ENCODE results near the gene ZXDB. TPM values are rescaled to one million over a fixed set of nuclear protein-coding genes. Genes with fewer than 3 reads are reported as not detected.
"Not testable (repeated sequence)": the region's sequence is repeated elsewhere in the genome, so short reads cannot be mapped to it uniquely, and the experiment has no call there.

Gene ZXDB
- 5.1 and 5.7 TPM in 2 replicates for total RNA-seq

- intact Hi-C loops (cut with micrococcal nuclease), result loop anchor here (2.0 to 5.0 kb wide), 3 partner anchors 321 to 779 kb away; partner anchors contain the start of genes SPIN3 and ZXDA
Observed at GRCh38 chrX:57591284-57592159, at the start of gene ZXDB. Gene ZXDB, plus strand, starts transcription at chrX:57592011. Its CDS starts 38 bp downstream, at chrX:57592049.

DNA sequence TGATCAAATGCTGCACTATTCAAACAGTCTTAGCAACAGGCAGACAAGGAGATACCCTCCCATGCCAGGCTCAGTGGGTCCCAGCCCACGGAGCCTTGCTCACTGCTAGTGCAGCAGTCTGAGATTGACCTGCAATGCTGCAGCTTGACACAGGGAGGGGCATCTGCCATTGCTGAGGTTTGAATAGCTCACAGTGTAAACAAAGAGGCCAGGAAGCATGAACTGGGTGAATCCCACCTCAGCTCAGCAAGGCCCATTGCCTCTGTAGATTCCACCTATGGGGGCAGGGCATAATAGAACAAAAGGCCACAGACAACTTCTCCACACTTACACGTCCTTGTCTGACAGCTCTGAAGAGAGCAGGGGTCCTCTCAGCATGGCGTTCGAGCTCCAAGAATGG is 26.6 kb upstream of the ZXDB start:
- intact Hi-C loops (cut with micrococcal nuclease), result no loop called here

- intact Hi-C loops (cut with micrococcal nuclease), result loop anchor here (10.0 kb wide), 1 partner anchor 451 kb away; no protein-coding TSS in a partner anchor
Observed at GRCh38 chrX:57573754-57574153, 18.1 kb upstream of the ZXDB start.

- intact Hi-C loops (cut with micrococcal nuclease), result not testable (repeated sequence)
Observed at GRCh38 chrX:57582948-57583347, 8.9 kb upstream of the ZXDB start.

DNA sequence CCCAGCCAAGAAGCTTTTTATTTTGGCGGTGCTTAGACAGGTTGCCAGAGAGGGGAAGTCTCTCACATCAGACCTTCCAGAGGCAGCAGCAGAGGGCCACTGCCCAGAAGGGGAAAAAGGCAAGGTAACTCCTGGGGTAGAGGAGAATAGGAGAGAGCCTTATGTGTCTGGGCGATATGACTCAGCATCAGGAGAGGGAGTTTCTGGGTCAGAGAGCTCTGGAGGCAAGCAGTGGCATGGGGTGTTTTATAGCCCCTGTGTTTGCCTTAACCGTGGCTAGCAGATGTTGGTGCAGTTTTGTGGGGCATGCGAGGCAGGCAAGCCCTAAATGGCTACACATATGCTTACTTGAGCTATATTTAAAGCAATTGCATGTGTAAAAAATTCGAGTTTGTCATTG is 8.3 kb upstream of the ZXDB start:
- intact Hi-C loops (cut with micrococcal nuclease), result no loop called here

GRCh38 chrX:57586360-57586759 is 5.5 kb upstream of the ZXDB start:
- intact Hi-C loops (cut with micrococcal nuclease), result loop anchor here (5.0 kb wide), 1 partner anchor 304 kb away; no protein-coding TSS in a partner anchor

DNA sequence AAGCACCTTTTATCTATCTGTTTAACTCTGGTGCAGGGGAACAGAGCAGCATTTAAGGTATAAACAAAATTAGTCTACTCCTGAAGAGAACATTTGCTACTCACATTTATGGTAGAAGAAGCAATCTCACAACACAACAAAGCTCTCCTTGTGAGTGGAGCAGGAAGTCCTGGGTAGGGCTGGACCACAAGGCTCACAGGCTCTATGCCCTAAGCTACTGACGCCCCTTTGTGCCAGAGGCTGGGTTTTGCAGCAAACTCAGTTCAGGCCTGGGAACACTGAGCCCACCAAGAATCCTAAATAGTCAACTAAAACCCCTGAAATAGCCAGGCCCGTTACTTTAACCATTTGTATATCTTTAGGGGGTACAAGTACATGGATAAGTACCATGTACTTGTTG is 4.7 kb upstream of the ZXDB start:
- intact Hi-C loops (cut with micrococcal nuclease), result loop anchor here (5.0 kb wide), 1 partner anchor 305 kb away; no protein-coding TSS in a partner anchor

GRCh38 chrX:57587607-57588006 is 4.2 kb upstream of the ZXDB start:
- intact Hi-C loops (cut with micrococcal nuclease), result loop anchor here (5.0 kb wide), 1 partner anchor 305 kb away; no protein-coding TSS in a partner anchor

DNA sequence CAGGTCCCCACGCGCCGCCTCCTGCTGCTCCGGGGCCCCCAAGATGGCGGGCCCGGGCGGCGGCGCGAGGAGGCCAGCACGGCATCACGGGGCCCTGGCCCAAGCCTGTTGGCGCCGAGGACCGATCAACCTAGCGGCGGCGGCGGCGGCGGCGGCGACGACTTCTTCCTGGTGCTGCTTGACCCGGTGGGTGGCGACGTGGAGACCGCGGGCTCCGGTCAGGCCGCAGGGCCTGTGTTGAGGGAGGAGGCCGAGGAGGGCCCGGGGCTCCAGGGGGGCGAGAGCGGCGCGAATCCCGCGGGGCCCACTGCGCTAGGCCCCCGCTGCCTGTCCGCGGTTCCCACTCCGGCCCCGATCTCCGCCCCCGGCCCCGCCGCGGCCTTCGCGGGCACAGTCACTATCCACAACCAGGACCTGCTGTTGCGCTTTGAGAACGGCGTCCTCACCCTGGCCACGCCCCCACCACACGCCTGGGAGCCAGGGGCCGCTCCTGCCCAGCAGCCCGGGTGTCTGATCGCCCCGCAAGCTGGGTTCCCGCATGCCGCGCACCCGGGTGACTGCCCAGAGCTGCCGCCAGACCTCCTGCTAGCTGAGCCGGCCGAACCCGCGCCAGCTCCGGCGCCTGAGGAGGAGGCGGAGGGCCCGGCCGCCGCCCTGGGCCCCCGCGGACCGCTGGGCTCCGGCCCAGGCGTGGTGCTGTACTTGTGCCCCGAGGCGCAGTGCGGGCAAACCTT is 516 bp downstream of the ZXDB start:
- intact Hi-C loops (cut with micrococcal nuclease), result loop anchor here (5.0 kb wide), 2 partner anchors 320 to 595 kb away; partner anchors contain the start of genes SPIN3 and ZXDA

- intact Hi-C loops (cut with micrococcal nuclease), result loop anchor here (5.0 kb wide), 2 partner anchors 319 to 596 kb away; partner anchors contain the start of genes SPIN3 and ZXDA
Observed at GRCh38 chrX:57592894-57593215, 1.0 kb downstream of the ZXDB start.

GRCh38 chrX:57595381-57595811 is 3.6 kb downstream of the ZXDB start:
- intact Hi-C loops (cut with micrococcal nuclease), result no loop called here

DNA sequence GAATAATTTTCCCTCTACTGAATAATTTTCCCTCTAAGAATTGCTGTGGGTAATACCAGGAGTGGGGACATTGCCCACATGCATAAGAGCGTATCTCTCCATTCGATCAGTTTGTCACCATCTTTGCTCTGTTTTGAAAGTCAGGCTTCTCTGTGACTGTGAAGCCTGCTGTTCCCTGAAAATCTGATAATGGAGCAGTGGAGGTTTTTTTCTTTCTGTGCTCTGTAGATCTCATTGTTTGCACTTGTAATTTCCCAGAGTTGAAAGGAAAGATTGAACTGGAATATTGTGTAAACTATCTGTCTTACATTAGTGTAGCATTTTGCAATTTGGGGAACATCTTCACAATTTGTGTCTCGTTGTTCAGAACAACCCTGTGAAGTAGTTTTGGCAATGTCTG is 4.3 kb downstream of the ZXDB start:
- intact Hi-C loops (cut with micrococcal nuclease), result no loop called here

GRCh38 chrX:57596516-57596915 is 4.7 kb downstream of the ZXDB start:
- intact Hi-C loops (cut with micrococcal nuclease), result no loop called here

GRCh38 chrX:57607295-57608187 is 15.7 kb downstream of the ZXDB start:
- intact Hi-C loops (cut with micrococcal nuclease), result no loop called here

GRCh38 chrX:57613351-57613750 is 21.5 kb downstream of the ZXDB start:
- intact Hi-C loops (cut with micrococcal nuclease), result not testable (repeated sequence)

DNA sequence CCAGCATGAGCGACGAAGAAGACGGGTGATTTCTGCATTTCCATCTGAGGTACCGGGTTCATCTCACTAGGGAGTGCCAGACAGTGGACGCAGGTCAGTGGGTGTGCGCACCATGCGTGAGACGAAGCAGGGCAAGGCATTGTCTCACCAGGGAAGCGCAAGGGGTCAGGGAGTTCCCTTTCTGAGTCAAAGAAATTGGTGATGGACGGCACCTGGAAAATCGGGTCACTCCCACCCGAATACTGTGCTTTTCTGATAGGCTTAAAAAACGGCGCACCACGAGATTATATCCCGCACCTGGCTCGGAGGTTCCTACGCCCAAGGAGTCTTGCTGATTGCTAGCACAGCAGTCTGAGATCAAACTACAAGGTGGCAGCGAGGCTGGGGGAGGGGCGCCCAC is 37.6 kb downstream of the ZXDB start:
- intact Hi-C loops (cut with micrococcal nuclease), result not testable (repeated sequence)

GRCh38 chrX:57640674-57641016 is 48.8 kb downstream of the ZXDB start:
- intact Hi-C loops (cut with micrococcal nuclease), result no loop called here

- intact Hi-C loops (cut with micrococcal nuclease), result no loop called here
Observed at GRCh38 chrX:57641338-57641737, 49.5 kb downstream of the ZXDB start.

DNA sequence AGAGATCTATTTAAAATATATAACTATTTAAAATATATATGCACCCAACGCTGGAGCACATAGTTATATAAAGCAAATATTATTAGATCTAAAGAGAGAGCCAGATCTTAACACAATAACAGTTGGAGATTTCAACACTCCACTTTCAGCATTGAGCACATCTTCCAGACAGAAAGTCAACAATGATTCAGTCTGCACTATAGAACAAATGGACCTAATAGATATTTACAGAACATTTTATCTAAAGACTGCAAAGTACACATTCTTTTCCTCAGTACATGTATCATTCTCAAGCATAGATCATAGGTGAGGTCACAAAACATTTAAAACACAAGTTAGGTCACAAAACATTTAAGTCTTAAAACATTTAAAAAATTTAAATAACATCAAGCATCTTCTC is 51.9 kb downstream of the ZXDB start:
- intact Hi-C loops (cut with micrococcal nuclease), result no loop called here

- intact Hi-C loops (cut with micrococcal nuclease), result no loop called here
Observed at GRCh38 chrX:57647020-57647419, 55.2 kb downstream of the ZXDB start.

Data from T-helper 2 cell treated with Interferon-gamma antibody and Interleukin-4, amounts not matched to agents 100 ng/mL and 5 ng/mL, for 36 hours (primary cell).